GM12892 (cell line): ENCODE measurements around the gene TUSC2.

Experiments
- DNase-seq: peaks from one replicate; pipeline ENCODE4 v3.0.0; 2011; ENCODE audit not compliant: insufficient read length
- FAIRE-seq: peaks from 2 replicates; lab custom pipeline; 2011; peaks lifted over from hg19 to GRCh38; lab: Jason Lieb, UNC
- POLR2A ChIP-seq: IDR thresholded peaks from 2 replicates; pipeline ENCODE4 v1.6.1; 2011; ENCODE audit warnings: low read depth, low read length, control low read depth
- POLR2AphosphoS5 ChIP-seq: IDR thresholded peaks from 2 replicates; pipeline ENCODE4 v1.6.1; 2011; ENCODE audit warnings: low read depth, low read length, control low read depth
- TAF1 ChIP-seq: IDR thresholded peaks from 2 replicates; pipeline ENCODE4 v1.6.1; 2011; ENCODE audit warnings: low read depth, mild to moderate bottlenecking, control low read depth, low read length, borderline replicate concordance

Gene TUSC2

DNA sequence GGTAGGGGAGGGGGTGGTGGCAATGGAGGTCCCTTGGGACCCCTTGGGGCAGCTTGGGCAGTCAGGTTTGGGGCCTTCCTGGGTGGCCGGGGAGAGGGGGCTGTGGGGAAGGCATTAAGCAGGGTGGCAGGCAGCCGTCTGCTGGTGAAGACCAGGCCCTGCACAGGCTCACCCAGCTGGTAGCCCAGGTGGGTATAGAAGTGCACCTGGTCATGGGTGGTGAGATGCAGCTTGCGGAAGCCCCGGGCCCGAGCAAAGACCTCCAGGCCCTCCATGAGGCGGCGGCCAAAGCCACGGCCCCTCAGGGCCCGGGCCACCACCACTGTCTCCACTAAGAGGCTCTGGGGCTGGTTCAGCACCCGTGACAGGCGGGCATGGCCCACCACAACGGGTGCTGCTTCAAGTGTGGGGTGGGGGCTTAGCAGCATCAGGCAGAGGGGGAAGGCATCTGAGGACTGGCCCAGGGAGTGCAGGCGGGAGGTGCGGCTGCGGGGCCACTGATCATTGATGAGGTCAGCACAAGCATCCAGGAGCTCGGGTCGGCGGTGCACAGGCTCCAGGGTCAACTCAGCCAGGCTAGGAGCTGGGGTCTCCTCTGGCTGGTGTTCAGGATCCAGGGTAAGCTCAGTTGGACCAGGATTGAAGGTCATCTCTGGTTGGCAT lies 31.2 kb downstream of the TUSC2 start:
- no peak for FAIRE-seq
- no peak for DNase-seq
- TF ChIP-seq POLR2AphosphoS5 (no peak), TAF1 (no peak), POLR2A (no peak)

DNA sequence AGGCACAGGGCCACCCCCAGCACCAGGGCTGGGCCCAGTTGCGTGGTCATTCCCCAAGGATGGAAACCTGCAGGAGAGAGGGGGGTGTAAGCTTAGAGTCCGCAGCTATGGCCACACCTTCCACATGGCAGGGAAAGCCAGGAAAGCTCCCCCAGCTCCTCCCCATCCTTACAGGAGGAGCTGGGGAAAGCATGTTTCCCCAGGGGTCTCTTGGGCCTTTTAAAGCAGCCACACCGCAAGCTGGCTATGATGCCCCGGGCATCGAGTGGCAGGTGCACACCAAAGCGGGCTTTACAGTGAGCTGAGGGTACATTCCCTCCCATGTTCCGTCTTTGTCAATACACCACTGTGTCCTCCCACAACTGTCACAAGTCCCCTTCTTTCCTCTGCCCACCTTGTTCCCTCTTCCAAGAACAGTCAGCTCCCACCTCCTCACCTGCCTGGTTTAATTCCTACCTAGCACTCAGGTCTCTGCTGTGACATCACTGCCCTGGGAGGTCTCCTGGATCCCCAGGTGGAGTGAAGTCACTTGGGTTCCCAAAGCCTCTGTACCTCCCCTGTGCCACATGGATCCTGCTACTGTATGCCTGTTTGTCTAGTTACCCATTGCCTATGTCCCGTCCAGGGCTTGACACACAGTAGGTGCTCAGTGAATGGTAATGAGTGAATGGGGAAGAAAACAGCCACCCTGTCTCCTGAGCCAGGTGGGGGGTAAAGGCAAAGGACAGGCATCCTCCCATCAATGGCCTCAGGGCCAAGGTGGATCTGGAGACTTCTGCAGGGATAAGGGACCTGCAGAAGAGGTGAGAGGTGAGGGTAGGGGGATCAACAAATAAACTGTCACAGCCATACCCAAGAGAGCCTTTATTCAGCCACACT lies 32.2 kb downstream of the TUSC2 start:
- TF ChIP-seq POLR2AphosphoS5 (no peak), POLR2A (no peak), TAF1 (no peak)
- no peak for DNase-seq
- FAIRE-seq = no peak

DNA sequence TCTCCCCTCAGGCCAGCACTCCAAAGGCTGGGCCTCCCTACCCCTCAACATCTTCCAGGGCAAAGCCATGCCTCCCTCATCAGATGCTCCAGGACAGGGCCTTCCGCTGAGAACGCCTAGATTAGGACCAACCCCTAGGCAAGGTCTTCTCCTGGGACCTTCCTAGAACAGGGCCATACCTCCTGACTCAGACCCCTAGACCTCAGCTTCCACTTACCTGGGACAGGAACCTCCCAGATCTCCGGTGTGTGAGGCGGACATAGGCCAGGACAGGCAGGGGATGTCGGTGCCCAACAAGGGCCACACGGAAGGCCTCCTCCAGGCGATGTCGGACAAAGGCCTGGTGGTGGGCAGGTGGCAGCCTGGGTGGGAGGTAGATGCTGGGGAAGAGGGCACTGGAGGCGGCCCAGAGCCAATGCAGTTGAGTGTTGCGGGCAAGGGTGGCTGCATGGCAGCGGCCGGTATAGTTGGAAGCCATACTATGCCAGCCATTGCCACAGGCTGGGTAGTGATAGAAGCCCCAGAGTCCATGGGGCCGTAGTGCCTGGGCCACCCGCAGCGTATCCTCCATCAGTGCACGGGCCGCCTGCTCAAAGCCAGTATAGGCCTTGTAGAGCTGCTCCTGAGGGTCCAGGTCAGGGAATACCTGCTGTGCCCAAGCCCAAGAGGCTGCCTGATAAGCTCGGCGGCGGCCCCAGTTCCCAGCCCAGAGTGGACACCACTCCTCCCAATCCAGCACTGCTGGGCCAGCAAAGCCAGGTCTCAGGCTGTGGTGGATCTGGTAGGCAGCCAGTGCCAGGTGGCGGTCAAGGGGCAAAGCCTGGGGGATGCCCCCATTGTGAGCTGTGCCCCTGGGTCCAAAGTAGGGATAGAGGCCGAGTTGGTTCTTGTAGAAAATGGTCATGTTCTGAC lies 33.3 kb downstream of the TUSC2 start:
- FAIRE-seq = no peak
- no peak for TF ChIP-seq POLR2A
- no peak for TF ChIP-seq POLR2AphosphoS5
- no peak for TF ChIP-seq TAF1
- DNase-seq = no peak

DNA sequence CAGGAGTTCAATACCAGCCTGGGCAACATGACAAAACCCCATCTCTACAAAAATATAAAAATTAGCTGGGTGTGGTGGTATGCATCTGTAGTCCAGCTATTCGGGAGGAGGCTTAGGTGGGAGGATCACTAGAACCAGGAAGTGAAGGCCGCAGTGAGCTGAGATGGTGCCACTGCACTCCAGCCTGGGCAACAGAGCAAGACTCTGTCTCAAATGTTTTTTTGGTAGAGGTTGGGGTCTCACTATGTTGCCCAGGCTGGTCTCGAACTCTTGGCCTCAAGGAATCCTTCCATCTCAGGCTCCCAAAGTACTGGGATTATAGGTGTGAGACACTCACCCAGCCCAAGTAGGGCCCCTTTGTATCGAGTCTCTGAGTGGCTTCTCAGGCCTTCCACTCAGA lies 33.9 kb downstream of the TUSC2 start:
- no peak for DNase-seq

DNA sequence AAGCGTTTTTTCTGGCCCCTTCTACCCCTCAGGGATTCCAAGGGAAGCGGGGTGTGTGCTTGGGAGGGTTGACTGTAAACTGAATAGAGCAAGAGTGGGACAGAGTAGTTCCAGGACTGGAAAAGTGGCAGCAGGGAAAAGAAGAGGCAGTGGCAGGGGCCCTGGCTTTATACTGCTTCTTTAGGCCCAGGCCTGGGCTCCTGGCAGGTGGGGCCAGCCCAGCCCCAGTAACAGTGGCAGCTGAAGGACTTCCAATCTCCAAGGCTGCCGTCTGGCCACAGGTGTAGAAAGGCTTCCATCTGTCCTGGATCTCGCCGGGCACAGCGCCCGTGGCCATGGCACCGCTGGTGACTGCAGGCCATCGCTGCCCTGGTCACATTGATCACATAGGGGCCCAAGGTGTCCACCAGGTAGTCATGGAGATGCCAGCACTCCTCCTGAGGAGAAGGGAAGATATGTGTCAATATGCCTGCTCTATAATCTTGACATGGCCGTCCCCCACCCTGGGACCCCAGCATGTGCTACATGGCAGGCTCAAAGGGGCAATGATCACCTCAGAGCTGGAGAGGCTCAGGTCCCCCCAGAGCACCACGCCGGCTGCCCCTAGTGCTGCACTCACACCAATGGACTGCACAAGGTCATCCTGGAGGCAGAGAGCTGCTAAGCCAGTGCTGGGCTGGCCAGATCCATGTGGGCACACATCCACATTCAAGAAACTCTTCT lies 34.8 kb downstream of the TUSC2 start:
- TF ChIP-seq POLR2AphosphoS5 (no peak), POLR2A (no peak), TAF1 (no peak)
- FAIRE-seq (no peak), DNase-seq (no peak)

More for the DNA sequence above, 33.9 kb downstream of the TUSC2 start:
- no peak for FAIRE-seq
- TF ChIP-seq POLR2AphosphoS5 (no peak), TAF1 (no peak), POLR2A (no peak)

DNA sequence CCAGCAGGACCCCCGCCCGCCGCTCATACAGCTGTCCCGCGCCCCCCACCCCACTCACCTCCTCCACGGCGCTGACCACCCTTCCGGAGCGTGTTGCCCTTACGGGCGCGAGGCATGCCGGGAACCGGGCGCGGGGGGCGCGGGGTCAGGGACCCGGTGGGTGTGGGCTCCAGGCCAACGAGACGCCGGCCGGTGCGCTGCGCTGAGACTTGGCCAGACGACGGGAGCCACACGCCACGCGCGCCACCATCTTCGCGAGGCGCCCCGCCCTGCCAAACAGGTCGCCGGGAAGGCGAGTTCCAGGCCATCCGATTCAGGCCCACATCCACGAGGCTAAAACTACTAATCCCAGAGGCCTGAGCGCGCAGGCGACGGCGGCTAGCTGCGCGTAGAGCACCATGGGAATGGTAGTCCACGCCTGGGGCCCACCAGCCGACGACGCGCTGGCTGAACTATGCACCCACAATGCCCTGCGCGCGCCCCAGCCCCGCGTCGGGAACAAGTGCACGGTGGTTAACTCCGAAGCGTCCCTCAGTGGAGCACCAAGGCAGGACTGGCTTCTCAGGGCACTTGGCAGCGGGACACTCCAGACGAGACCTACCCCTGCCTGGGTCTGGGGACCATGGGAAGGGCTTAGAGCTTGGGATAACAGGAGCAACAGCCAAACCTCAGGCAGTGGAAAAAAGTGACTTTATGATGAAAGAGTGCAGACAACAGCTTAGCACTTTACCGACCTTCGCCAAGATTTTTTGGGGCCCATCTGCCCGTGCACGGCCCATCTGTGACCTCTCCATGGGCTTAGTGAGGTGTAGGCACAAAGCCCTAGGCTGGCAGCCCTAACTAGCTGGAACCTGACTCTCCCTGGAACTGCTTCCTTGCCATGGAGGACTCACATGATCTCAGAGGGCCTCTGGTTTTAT lies 35.6 kb downstream of the TUSC2 start, which contains the start of gene IFRD2:
TSS of gene IFRD2 (minus strand) at position 271 of the 920 bp plus-strand sequence. CDS start at position 116, 155 bp downstream.
- TF ChIP-seq POLR2AphosphoS5 = peak; percentile 64
- peak; percentile 83 for TF ChIP-seq POLR2A
- TF ChIP-seq TAF1 = 0 out of 2 replicates have a peak, but pooled peaks have one; percentile 43
- FAIRE-seq = peak; percentile 100
- peak; percentile 98 for DNase-seq

DNA sequence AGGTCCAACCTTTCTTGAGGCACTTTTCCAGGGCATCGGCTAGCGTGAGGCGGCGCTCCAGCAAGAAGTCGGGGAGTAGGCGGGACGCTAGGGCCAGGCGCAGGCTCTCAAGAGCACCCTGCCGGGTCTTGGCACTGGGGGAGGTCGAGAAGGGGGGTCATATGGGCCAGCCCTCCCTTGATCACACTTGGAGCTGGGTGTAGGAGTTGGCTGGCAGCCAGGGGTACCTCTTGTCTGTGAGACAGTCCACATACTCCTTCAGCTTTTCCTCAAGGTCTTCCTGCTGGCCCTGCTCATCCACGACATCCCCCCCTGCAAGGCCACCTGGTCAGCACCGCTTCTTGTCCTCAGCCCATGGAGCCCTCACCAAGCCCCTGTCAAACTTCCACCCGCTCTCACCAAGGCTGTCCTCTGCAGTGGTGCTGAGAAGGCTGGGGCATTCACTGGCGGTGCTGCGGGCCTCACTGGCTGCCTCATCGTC lies 37.8 kb downstream of the TUSC2 start:
- FAIRE-seq = no peak
- DNase-seq = no peak
- TF ChIP-seq TAF1 (no peak), POLR2A (no peak), POLR2AphosphoS5 (no peak)

DNA sequence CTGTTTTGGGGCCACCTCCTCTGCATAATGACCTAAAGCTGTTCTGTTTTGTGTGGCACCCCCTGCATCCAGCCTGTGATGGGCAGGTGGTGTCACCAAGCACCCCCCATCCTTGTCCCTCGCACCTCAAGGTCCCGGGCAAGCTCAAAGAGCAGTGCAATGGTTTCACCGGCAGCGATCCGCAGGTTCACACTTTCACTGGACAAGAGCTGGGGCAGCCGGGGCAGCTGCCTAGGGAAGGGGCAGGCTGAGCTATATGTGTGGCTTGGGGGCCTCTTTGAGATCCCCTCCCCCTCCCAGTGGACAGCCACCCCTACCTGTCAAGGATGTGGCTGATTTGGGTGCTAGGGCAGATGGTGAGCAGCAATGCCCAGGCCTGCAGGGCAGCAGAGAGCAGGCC lies 38.9 kb downstream of the TUSC2 start:
- DNase-seq = no peak
- no peak for FAIRE-seq
- no peak for TF ChIP-seq POLR2AphosphoS5
- no peak for TF ChIP-seq TAF1
- TF ChIP-seq POLR2A = no peak

DNA sequence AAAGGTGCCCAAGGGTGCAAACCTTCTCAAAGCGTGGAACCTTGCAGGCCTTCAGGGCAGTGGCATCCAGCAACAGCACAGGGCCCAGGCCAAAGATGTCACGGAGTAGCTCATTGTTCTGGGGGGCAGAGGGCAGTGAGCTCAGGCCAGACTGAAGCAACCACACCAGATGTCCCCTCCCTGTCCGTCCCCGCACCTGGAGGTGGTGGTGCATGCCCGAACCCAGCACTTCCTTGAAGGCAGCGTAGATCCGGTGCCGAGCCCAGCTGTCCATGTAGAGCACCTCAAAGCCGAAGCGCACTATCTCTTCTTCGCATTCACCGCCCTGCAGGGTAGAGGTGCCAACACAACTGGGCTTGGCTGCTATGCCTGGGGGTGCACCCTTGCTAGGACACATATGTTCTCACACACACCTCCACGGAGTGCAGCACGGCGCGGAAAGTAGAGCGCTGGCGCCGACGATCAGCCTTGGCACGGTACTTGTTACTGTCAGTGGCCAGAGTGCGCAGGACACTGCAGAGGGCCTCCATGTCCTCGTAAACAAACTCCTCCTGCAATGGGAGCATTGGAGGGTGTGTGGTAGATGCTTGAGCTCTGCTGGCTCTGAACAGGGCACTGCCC lies 39.5 kb downstream of the TUSC2 start:
- no peak for DNase-seq
- no peak for FAIRE-seq
- TF ChIP-seq POLR2AphosphoS5 (no peak), POLR2A (no peak), TAF1 (no peak)

DNA sequence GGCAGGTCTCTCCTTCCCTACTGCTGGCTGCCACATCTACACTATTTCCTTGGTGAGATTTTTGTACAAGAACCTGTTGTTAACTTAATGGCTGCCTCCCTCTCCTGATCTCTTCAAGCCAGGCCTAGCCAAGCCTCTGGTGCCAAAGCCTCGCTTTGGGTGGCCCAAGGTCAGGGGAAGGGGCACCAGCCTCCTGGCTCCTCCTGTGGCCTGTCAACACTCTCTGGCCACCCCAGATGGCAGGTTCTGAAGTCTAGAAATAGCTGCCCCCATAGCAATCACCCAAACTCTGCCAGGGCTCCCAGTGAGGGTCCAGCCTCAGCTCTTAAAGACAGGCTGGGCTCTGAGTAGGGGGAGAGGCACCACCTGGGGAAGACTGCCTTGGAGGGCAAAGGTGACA lies 40.8 kb downstream of the TUSC2 start:
- FAIRE-seq (no peak), DNase-seq (no peak)
- TF ChIP-seq POLR2A (no peak), TAF1 (no peak), POLR2AphosphoS5 (no peak)
